Gastrocnemius medialis (tissue), 4 donors: ENCODE results near the gene CCNF.

Source experiments
- CTCF ChIP-seq, 5 experiments: fragments of 450-650 bp in 3 of 5; fragments of 200-600 bp in 2 of 5; sonication (generic) in 2 of 5; IDR thresholded peaks in 4 of 5; conservative IDR thresholded peaks in 1 of 5; 1 replicate in 4 of 5; 2 replicates in 1 of 5; pipeline ENCODE4 v1.5.1; 2016 to 2019; ENCODE audit warnings: antibody characterized with exemption in 5 of 5, mild to moderate bottlenecking in 3 of 5, moderate library complexity in 3 of 5
- POLR2A ChIP-seq, 2 donors: fragments of 450-650 bp; IDR thresholded peaks; one replicate each; pipeline ENCODE4 v1.6.1; 2017; ENCODE audit warnings: antibody characterized with exemption in 2 of 2, mild to moderate bottlenecking in 2 of 2, moderate library complexity in 2 of 2

- TF ChIP-seq POLR2A (IDR thresholded peaks at IDR 0.05): no peak
- TF ChIP-seq CTCF (IDR thresholded peaks at IDR 0.05 in 4 of 5, conservative IDR thresholded peaks at IDR 0.05 in 1 of 5): no peak
Measured at GRCh38 chr16:2439598-2439997, 10.4 kb downstream of the CCNF start.
